GM19328 (cell line): ENCODE data around the gene ARAP3.

Experiments used
- ATAC-seq: cut with Tn5 transposase; IDR thresholded peaks from one replicate; pipeline ENCODE4 v1.9.1; 2021; ENCODE audit warnings: mild to moderate bottlenecking, moderate library complexity; ENCODE audit not compliant: unreplicated experiment

Gene ARAP3

GRCh38 chr5:141701360-141702119, 19.5 kb upstream of the ARAP3 start:
- ATAC-seq: no peak

GRCh38 chr5:141697586-141697985, 15.6 kb upstream of the ARAP3 start:
- no peak for ATAC-seq

DNA sequence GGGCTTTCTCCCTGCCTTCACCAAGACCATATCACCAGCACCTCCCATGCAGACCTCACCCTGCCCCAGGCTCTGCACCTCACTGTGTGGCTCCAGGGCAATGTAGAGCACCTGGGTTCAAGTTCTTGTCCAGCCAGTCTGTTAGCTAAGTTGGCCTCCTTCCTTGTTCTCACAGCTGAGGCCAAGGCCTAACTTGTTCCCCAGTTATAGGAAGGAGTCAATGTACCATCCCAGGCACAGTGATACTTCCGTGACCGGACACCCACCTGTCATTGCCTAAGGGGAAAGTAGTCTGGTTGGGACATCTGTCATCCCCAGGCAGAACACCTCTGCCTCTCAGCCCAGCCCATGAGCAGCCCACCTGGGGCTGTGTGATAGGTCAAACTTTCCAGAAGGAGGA, 14.4 kb upstream of the ARAP3 start:
- ATAC-seq: no peak

GRCh38 chr5:141695627-141696215, 13.7 kb upstream of the ARAP3 start:
- no peak for ATAC-seq

DNA sequence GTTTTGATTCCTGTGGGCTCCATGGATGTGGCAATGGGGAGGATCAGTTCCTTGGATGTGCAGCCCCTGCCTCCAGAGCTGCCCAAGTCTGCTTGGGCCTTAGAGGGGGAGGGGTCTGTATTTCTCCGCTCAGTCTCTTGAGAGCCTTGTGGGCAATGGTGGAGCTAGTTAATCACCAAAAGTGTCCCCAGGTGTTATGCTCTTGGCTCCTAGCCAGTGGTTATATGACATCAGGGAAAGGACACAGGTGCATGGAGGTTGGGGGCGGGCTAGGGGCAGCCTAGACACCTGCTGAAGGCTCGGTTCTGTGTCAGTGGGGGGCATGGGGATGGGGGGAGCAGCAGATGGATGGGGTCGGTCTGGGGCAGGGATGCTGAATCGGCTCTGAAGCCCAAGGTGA, 12.4 kb upstream of the ARAP3 start:
- no peak for ATAC-seq

DNA sequence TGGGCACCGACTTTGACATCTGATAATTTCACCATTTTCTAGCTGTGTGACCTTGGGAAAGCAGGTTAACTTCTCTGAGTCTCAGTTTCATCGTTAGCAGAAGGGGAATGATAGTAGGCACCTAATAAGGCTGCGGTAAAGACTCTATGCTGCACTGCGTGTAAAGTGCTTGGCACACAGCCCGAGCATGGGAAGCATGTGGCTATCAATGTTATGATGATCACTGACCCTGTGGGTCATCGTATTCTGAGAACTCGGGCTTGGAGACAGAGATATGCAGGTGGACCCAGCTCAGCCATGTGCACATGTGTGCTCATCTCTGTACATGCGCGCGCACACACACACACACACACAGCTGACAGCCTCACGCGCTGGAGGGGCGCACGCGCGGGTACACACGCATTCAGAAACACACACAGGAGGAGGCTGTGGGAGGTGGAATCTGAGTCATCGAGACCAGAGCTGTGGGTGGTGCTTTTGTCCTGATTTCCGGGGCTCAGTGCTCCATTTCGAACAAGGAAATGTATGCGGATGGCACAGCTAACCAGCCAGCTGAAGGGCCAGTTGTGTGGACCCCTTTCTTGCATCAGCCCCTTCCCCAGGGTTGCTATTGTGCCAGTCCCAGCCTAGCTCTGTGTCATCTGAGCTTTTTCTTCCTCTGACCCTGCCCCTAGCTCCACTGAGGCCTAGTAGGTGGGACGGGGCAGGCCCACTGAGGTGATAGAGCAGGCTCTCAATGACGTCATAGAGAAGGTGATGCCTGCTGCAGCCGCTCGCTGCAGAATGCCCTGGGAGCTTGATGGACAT, 11.1 kb upstream of the ARAP3 start:
- no peak for ATAC-seq

DNA sequence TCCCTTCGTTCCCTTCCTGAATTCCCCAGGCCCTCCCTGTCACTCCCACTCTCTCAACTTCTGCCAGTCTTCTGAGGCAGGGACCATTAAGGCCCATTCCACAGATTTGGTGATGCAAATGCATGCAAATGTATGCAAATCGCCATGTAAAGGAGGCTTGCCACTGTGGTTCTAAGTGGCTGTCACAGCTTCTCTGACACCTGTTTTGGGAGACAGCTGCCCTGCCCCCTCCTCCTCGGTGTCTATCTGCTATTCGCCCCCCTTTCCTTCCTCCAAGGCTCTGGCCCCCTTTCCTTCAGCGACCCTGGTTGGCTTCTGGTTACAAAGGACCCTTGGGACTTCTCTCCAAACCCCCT, 10.5 kb upstream of the ARAP3 start:
- ATAC-seq: no peak

DNA sequence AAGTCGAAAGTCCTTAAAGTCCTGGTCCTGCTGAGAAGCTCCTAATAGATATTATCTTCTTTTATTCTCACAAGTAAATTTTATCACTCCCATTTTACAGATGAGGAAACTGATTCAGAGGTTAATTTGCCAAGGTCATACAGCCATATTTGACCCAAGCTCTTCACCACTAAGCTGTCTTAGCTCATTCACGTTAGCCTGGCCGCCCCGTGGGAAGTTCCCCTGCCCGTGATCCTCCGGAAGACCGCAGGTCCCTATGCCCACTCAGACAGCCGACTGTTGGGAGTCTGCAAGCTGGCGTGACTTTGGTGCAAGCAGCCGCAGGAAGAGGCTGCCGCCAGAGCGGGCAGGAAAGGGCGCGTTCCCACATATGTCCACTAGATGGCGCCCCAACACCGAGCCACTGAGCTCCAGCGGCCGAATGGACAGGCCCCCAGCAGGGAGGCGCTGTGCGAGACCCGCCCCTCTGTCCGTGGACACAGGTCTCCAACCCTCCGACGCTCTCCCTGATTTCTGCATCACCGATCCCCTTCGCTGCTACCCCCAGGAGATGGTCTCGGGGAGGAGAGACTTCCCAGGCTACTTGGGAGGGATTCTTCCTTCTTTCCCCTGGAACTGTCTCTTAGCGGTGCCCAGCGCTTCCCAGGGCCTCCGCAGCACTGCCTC, 10.0 kb upstream of the ARAP3 start:
- ATAC-seq: peak; percentile 83

- ATAC-seq: no peak
Observed at GRCh38 chr5:141691286-141691866, 9.3 kb upstream of the ARAP3 start.

DNA sequence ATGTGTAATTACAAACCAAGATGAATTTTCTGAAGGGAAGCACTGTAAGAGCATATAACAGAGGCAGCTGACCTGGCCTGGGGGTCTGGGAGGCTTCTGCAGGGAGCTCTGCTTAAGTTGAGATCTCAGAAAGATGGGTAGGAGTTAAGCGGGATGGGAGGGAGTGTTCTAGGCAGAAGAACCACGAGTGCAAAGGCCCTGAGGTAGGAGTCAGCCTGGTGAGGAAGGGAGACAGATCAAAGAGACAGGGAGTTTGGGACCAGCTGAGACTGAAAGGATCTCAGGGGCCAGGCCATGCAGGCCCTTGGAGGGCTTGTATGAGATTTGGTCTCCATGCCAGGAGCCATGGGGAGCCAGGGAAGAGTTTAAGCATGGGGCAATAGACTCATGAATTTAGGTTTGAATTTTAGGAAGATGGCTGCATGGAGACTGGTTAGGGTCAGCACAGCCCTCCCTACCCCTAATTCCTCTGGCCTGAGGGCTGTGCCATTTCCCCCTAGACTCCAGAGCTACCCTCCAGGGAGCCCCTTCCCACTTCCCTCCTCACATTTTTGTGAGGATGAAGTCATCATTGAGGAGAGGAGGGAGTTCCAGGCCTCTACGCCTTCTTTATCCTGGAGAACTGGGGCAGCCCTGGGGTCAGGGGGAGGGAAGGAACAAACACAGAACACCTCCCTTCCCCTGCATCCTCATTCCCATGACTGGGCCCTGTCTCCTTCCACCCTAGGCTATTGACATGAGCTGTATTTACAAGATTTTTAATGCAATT, 4.8 kb upstream of the ARAP3 start:
- no peak for ATAC-seq

- ATAC-seq: no peak
Observed at GRCh38 chr5:141685591-141685990, 3.6 kb upstream of the ARAP3 start.

DNA sequence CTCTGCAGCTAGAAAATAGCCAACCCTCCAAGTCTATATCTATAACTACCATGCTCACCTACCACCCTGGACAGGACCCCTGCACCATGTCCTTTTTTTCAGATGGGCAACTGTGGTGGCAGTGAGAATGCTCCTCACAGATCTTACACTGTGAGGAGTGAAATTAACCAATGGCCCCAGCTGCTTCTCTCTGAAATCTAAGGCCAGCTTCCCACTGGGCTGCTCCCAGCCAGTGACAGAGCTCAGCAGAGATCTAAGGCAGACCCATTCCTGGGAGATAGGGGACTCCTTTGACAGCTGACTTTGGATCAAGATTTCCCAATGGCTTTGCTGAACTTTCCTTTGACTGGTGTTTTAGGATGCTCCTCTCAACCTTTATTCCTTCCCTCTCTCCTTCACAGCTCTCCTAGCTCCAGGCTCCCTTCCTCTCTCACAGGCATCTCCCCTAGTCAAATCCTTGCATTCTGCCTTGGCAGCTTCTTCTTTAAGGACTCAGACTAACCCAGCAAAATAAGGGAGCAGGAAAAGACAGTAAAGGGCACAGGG, 1.6 kb upstream of the ARAP3 start:
- ATAC-seq: no peak

DNA sequence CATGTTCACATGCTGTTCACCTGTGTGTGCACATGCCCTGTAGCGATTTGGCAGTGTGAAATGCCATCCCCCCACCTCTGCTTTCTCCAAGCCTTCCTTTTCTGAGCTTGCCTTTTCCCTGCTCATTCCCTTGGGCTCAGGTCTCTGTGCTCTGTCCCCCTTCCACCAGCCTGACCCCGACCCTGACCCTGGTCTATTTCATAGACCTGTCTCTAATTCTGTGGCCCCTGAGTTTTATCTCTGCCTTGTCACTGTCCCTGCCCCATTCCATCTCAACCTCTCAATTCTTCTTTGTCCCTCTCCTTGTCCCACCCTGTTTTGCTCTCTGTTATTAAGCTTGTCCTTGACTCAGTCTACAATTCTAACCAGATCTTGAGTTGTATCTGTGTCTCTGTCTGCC, 735 bp downstream of the ARAP3 start:
- ATAC-seq: no peak

GRCh38 chr5:141680751-141681201, 1.3 kb downstream of the ARAP3 start:
- ATAC-seq: no peak

GRCh38 chr5:141680178-141680577, 1.9 kb downstream of the ARAP3 start:
- ATAC-seq: no peak

- no peak for ATAC-seq
Observed at GRCh38 chr5:141677415-141677814, 4.6 kb downstream of the ARAP3 start.

GRCh38 chr5:141675672-141676071, 6.4 kb downstream of the ARAP3 start:
- no peak for ATAC-seq

- no peak for ATAC-seq
Observed at GRCh38 chr5:141674747-141675146, 7.3 kb downstream of the ARAP3 start.

DNA sequence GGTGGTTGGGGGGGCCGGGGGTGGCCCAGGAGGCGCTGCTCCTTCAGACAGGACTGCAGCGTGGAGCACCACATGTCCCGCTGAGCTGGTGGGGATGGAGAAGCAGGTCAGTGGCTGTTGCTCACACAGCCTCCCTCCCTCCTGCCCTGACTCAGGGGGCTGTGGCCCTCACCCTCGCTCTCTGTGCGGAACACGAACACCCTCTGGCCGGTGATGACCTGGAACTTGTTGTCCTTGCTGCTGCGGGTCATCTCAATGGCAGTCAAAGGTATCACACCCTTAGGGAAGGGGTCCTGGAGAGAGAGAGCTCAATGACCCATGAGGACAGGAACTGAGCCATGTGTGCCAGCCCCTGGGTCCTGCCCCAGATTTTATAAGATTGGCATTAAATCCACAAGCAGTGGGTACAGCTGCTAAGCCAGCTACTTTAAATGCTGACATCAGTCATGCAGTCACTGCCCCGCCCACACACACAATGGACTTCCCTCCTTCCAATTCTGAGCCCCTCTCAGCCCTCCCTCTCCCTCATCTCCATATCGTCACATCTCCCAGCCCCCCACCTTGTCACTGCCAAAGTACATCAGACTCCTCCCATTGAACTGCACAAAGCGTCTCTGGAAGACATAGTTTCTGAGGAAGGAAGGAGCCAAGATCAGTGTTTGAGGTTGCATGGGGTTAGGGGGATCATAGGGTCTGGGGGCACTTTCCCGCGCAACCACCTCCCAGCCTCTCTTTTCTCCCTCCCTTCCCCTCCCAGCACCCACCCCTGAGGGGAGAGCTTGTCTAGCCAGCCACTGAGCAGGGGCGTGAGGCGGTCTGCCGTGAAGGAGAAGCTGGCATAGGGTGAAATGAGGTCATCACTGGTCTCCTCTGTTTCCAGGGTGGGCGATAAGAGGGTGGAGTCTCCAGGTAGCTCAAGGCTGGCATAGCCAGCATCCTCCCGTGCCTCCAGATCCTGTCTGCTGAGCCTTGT, 8.9 kb downstream of the ARAP3 start:
- ATAC-seq: no peak
